Small intestine (tissue), 7 donors: ENCODE data around the gene METTL26. TPM values are rescaled to one million over a fixed set of nuclear protein-coding genes. Genes with fewer than 3 reads are reported as not detected.

Experiments
- DNase-seq, 2 donors: peaks; one replicate each; pipeline versions ENCODE4 v3.0.0 to v3.0.0-alpha.2; 2013
- FAIRE-seq: peaks from 2 replicates; lab custom pipeline; 2012; peaks lifted over from hg19 to GRCh38; lab: Jason Lieb, UNC
- H3K27ac ChIP-seq, 3 donors: one replicate each; pipeline ENCODE4 v1.5.1; 2013; ENCODE audit warnings: low read length in 2 of 3, mild to moderate bottlenecking in 2 of 3, control low read depth in 1 of 3, inconsistent platforms in 1 of 3, low read depth in 1 of 3, moderate library complexity in 1 of 3
- H3K27me3 ChIP-seq, 3 donors: one replicate each; pipeline ENCODE4 v1.6.1; 2013; ENCODE audit warnings: low read length in 3 of 3, inconsistent platforms in 1 of 3; ENCODE audit not compliant: control insufficient read depth in 3 of 3, insufficient read depth in 3 of 3
- H3K36me3 ChIP-seq, 3 donors: one replicate each; pipeline ENCODE4 v1.6.1; 2013; ENCODE audit warnings: low read length in 3 of 3, inconsistent platforms in 1 of 3, low read depth in 1 of 3, mild to moderate bottlenecking in 1 of 3, moderate library complexity in 1 of 3; ENCODE audit not compliant: control insufficient read depth in 3 of 3, insufficient read depth in 2 of 3
- H3K4me1 ChIP-seq, 3 donors: one replicate each; pipeline ENCODE4 v1.6.1; 2013; ENCODE audit warnings: low read length in 2 of 3, inconsistent platforms in 1 of 3, low read depth in 1 of 3, mild to moderate bottlenecking in 1 of 3, moderate library complexity in 1 of 3; ENCODE audit not compliant: control insufficient read depth in 3 of 3, insufficient read depth in 2 of 3
- H3K4me3 ChIP-seq, 3 donors: one replicate each; pipeline ENCODE4 v1.5.1; 2013; ENCODE audit warnings: low read length in 3 of 3, control low read depth in 1 of 3, inconsistent platforms in 1 of 3, low read depth in 1 of 3, mild to moderate bottlenecking in 1 of 3, moderate library complexity in 1 of 3
- H3K9me3 ChIP-seq, 2 donors: one replicate each; pipeline ENCODE4 v1.6.1; 2013; ENCODE audit warnings: low read depth in 1 of 2, low read length in 1 of 2; ENCODE audit not compliant: control insufficient read depth in 2 of 2, insufficient read depth in 1 of 2
- WGBS, 3 donors: extraction: QIAGEN DNeasy Blood & Tissue Kit; methylation state at CpG; one replicate each; pipeline ENCODE4 v1.1.7; 2013; 5-methylcytosine and 5-hydroxymethylcytosine counted together
- polyA plus RNA-seq, 4 donors: library from polyadenylated mRNA; stranded (reverse) in 3 of 4; unstranded in 1 of 4; fragments of 200-250 nt in 3 of 4; fragments of 120-200 nt in 1 of 4; gene quantifications; one replicate each; pipeline versions ENCODE4 v1.2.1 to v1.2.3, GENCODE V29; 2013
- donor health status: healthy with polysubstance abuse.
- donor health status: control.
- donor health status: control.
- donor health status: Bipolar disorder and iron deficiency.
- donor health status: healthy.

The METTL26 gene
- polyA plus RNA-seq, 4 donors, result 54.4 to 135 (median 113) TPM

DNA sequence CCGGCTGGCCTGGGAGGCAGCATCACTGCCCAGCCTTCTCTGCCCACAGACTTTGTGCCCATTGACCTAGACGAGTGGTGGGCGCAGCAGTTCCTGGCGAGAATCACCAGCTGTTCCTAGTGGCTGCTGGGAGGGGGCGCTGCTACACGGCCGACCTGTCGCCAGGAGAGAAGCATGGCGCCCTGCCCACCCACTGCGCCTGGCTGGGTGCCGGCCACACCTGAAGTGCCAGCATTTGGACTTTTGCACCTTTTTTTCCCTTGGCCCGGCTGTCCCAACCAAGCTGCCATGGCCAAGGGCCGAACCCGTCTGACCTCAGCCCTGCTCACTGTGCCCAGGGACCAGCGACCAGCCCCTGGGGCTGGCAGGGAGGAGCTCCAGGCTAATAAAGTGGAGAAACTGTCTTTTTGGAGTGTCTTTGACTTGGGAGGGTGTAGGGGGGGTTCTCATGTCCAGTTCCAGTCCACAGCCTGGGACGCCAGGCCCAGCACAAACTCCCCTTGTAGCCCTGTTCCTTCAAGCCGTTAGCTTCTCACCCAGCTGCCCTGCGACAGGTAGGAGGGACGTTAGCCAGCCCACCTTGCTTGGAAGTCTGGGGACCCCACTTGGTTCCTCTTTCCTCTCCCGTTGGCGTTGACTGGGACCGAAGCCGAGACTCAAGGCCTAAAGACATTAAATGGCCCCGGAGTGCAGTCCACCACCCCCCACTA lies 12.1 kb upstream of the METTL26 start:
- FAIRE-seq (no peak), DNase-seq (peak; percentile 57 to 92)
- Histone ChIP-seq H3K27ac (peak overlapping the region; percentile 86 to 98 (median 97)), H3K4me3 (peak overlapping the region; percentile 39 to 80 (median 42)), H3K27me3 (no peaks in the 10 kb centered on the region), H3K4me1 (peaks cover 0 to 53% (median 5%) of the 10 kb centered on the region in 3 donors), H3K9me3 (no peaks in the 10 kb centered on the region), H3K36me3 (peaks cover 0 to 84% (median 0%) of the 10 kb centered on the region in 3 donors)
- WGBS, 3 donors, result 14 to 21% (median 14%) methylated on average over 22 to 24 of the region's 24 CpGs

DNA sequence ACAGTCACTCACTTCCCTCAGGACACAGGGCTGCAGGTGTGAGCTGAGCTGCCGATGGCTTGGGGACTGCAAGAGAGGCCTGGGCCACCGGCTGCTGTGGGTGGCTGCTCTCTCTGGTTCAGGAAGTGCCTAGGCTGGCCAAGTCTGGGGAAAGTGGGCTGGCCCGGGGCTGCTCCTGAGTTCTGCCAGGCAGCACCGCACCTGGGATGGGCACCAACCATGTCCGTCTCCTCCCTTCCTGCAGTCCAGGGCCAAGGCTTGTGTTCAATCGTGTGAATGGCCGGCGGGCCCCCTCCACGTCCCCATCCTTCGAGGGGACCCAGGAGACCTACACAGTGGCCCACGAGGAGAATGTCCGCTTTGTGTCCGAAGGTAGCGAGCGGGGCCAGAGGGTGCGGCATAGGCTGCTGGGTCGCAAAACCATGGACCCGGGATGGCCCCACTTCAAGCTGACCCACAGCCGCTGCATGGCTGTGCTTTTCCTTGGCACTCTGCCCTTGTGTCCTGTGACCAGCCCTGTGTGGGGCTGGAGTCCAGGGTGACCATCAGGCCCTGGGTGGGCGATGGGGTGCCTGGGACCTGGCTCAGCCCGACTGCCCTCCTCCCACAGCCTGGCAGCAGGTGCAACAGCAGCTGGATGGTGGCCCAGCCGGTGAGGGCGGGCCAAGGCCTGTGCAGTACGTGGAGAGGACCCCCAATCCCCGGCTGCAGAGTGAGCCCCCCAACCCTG lies 11.2 kb upstream of the METTL26 start:
- peak; percentile 16 to 52 for DNase-seq

DNA sequence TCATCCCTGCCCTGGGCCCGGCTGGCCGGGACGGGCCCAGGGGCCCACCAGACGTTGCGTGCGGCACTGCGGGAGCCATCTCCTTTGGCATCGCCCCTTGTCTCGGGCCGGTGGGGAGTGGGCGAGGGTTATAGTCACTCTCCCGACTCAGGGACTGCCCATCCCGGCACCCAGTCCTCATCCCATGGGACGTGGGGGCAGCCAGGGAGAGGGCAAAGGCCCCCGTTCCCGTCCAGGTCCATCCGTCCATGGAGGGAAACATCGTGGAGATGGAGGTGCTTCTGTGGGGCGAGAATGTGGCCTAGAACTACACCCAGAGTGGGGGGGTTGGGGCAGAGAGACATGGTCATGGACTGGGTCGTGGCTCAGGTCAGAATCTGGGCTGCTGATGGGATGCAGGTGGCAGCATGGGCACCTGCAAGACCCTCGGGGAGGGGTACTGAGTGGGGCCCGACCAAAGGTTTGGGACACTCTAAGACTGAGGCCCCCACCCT lies 10.6 kb upstream of the METTL26 start:
- no peak for FAIRE-seq
- Histone ChIP-seq H3K27ac (peak overlapping the region; percentile 86 to 98 (median 97)), H3K9me3 (no peaks in the 10 kb centered on the region), H3K4me3 (no peak overlapping the region), H3K4me1 (peaks cover 0 to 61% (median 5%) of the 10 kb centered on the region in 3 donors), H3K36me3 (peaks cover 0 to 75% (median 0%) of the 10 kb centered on the region in 3 donors), H3K27me3 (no peaks in the 10 kb centered on the region)
- 47 to 75% (median 52%) methylated on average over 19 to 22 of the region's 22 CpGs for WGBS, 3 donors
- no peak for DNase-seq

More for the DNA sequence above, 11.2 kb upstream of the METTL26 start:
- Histone ChIP-seq H3K4me3 (peak overlapping the region; percentile 6 to 42 (median 28)), H3K36me3 (peaks cover 0 to 81% (median 0%) of the 10 kb centered on the region in 3 donors), H3K9me3 (no peaks in the 10 kb centered on the region), H3K27me3 (no peaks in the 10 kb centered on the region), H3K27ac (peak overlapping the region; percentile 86 to 98 (median 97)), H3K4me1 (peaks cover 0 to 61% (median 5%) of the 10 kb centered on the region in 3 donors)
- WGBS, 3 donors, result 28 to 66% (median 38%) methylated on average over 24 to 25 of the region's 25 CpGs
- no peak for FAIRE-seq

DNA sequence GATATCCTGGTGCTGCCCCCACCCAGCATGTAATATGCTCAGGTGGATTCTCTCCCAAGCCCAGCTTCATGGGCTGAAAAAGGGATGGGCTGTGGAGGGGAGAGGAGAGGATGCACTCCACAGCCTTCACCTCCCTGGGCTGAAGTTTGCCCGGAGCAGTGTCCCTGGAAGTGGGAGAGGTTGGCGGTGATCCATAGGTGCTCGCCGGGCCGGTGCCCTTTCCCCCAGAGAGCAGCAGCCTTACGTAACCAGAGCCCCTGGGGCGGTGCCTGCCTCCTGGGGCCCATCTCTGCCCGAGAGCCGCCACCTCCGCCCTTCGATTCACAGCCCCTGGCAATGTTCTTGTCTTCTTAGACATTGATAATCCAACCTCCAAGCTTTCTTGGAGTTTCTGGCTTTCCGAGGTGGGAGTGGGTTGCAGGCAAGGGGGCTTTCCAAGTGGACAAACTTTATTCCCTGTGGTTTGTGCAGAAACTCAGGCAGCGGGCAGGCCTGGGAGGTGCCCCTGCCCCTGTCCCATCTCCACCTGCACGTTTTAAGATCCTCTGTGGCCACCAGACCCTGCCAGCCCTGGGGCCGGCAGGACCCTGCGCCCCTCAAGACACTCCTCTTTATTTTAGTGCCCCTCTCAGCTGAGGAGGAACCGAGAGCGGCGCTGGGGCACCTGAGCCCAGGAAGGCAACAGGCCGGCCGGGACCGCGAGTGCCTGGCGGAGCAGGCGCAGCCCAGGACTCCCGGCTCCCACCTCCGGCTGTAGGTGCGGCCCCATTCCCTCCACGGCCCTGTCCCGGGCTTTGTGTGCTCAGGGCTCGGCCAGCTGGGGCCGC lies 10.0 kb upstream of the METTL26 start:
- H3K4me1 ChIP-seq, result peaks cover 0 to 61% (median 5%) of the 10 kb centered on the region in 3 donors

DNA sequence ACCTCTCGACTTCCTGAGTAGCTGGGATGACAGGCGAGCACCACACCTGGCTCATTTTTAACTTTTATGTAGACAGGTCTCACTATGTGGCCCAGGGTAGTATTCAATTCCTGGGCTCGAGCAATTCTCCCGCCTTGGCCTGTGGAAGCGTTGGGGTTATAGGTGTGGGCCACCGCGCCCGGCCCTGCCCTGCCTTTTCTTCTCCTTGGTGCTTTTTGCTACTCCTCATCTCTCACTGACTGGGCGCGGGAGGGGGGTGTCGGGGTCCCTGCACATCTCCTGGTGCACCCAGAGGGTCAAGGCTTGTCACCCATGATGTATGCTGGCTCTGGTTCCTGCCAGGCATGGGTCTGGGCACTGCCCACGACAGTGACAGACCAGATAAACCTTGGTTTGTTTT lies 8.5 kb upstream of the METTL26 start:
- peaks cover 0 to 63% (median 5%) of the 10 kb centered on the region in 3 donors for H3K4me1 ChIP-seq
- no peaks in the 10 kb centered on the region for H3K27me3 ChIP-seq
- H3K36me3 ChIP-seq, result peaks cover 0 to 60% (median 0%) of the 10 kb centered on the region in 3 donors
- WGBS, 3 donors, result 80 to 88% (median 84%) methylated on average over 12 of the region's 12 CpGs
- no peaks in the 10 kb centered on the region for H3K9me3 ChIP-seq
- DNase-seq, result no peak
- no peak for FAIRE-seq
- H3K27ac ChIP-seq, result peak overlapping the region; percentile 4 to 65 (median 35)
- no peak overlapping the region for H3K4me3 ChIP-seq

More for the DNA sequence above, 10.0 kb upstream of the METTL26 start:
- no peak for FAIRE-seq
- Histone ChIP-seq H3K27me3 (no peaks in the 10 kb centered on the region), H3K4me3 (peak overlapping the region in 1 of 3 donors; percentile 22), H3K36me3 (peaks cover 0 to 68% (median 0%) of the 10 kb centered on the region in 3 donors), H3K27ac (peak overlapping the region; percentile 86 to 98 (median 97)), H3K9me3 (no peaks in the 10 kb centered on the region)
- WGBS, 3 donors, result 36 to 66% (median 50%) methylated on average over 30 to 32 of the region's 32 CpGs
- DNase-seq, result peak; percentile 81 to 88

DNA sequence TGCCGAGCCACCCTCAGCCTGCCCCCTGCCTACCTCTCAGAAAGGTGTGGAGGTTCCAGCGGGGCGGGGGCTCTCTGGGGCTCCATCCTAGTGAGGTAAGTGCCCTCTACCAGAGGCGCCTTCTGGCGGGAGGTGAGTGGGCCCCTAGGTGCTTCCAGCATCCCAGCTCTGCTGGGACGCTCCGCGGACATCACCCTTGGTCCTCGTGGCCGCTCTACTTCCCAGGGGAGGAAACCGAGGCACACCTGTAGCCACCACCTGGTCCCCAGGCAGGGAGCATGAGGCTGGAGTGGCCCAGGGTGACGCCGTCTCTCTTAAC lies 6.9 kb upstream of the METTL26 start:
- FAIRE-seq (no peak), DNase-seq (no peak)
- no peaks in the 10 kb centered on the region for H3K9me3 ChIP-seq
- H3K4me3 ChIP-seq, result peak overlapping the region; percentile 62 to 94 (median 77)
- WGBS, 3 donors, result 52 to 71% (median 70%) methylated on average over 12 to 13 of the region's 13 CpGs
- peak overlapping the region; percentile 88 to 91 (median 91) for H3K27ac ChIP-seq
- no peaks in the 10 kb centered on the region for H3K27me3 ChIP-seq
- peaks cover 0 to 58% (median 5%) of the 10 kb centered on the region in 3 donors for H3K4me1 ChIP-seq
- H3K36me3 ChIP-seq, result peaks cover 0 to 53% (median 0%) of the 10 kb centered on the region in 3 donors

DNA sequence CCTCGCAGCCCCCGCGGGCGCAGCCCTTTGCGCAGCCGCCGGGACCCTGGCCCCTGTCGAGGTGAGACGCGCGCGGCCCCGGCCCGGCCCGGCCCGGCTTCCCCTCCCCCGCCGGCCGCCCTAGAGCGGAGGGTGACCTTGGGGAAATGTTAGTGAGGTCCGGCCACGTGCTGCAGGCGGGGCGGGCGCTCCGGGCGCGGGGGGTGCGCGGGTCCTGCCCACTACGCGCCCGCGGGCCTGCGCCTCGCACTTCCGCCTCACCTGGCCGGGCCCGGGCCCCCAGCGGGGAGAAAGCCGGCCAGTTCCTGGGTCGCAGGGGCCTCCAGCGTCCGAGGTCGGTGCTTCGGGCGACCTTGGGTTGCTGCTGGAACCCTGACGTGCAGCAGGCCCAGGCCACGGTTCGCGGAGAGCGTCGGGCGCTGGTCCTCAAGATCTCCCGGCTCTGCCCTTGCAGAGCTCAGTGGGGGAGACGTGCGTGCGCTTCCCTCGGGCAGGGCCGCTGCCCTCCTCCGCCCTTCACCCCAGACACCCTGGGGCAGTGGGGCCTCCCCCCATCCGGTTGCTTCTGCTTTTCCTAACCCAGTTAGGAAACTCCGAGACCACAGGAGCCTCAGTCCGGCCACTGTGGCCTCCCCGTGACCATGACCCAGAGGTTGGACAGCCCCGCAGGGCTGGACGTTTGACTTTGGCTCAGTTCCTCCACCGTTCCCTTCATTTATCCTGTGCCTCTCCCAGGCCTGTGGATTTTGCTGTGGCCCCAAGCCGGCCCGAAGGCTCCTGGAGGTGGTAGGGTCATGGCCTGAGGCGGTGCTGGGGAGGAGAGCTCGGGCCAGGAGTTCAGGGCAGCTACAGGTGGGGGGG lies 6.3 kb upstream of the METTL26 start:
- H3K9me3 ChIP-seq, result no peaks in the 10 kb centered on the region
- peak overlapping the region; percentile 69 to 97 (median 94) for H3K4me3 ChIP-seq
- peaks cover 0 to 58% (median 5%) of the 10 kb centered on the region in 3 donors for H3K4me1 ChIP-seq
- FAIRE-seq (no peak), DNase-seq (peak; percentile 74 to 84)
- H3K36me3 ChIP-seq, result peaks cover 0 to 47% (median 0%) of the 10 kb centered on the region in 3 donors
- H3K27me3 ChIP-seq, result no peaks in the 10 kb centered on the region
- H3K27ac ChIP-seq, result peak overlapping the region; percentile 88 to 91 (median 91)
- 3 to 5% (median 5%) methylated on average over 54 to 72 of the region's 72 CpGs for WGBS, 3 donors
